Natural killer cell (primary cell): Measurements from ENCODE around the gene MYO16. TPM values are rescaled to one million over a fixed set of nuclear protein-coding genes. Genes with fewer than 3 reads are reported as not detected.

Source experiments
- ATAC-seq, 3 donors: fragments of 150-1000 bp in 2 of 3; fragments of 200-7000 bp in 1 of 3; cut with Tn5 transposase; 1 replicate in 1 of 3; 2 replicates in 2 of 3; pipeline ENCODE4 v1.10.0; 2021; ENCODE audit warnings: mild to moderate bottlenecking in 2 of 3, moderate library complexity in 2 of 3
- DNase-seq, 2 donors: peaks; one replicate each; pipeline versions ENCODE4 v3.0.0 to v3.0.0-alpha.2; 2013 to 2021; ENCODE audit warnings: mixed read lengths in 1 of 2
- H3K27ac ChIP-seq: one replicate; pipeline ENCODE4 v1.5.1; 2013; ENCODE audit warnings: mild to moderate bottlenecking, low read length
- H3K27me3 ChIP-seq: one replicate; pipeline ENCODE4 v1.6.1; 2013; ENCODE audit warnings: low read length; ENCODE audit not compliant: control insufficient read depth, insufficient read depth
- H3K36me3 ChIP-seq: one replicate; pipeline ENCODE4 v1.6.1; 2013; ENCODE audit warnings: low read length; ENCODE audit not compliant: control insufficient read depth, insufficient read depth
- H3K4me1 ChIP-seq: one replicate; pipeline ENCODE4 v1.6.1; 2013; ENCODE audit warnings: low read length; ENCODE audit not compliant: control insufficient read depth, insufficient read depth
- H3K4me3 ChIP-seq: one replicate; pipeline ENCODE4 v1.5.1; 2013; ENCODE audit warnings: low read length
- H3K9me3 ChIP-seq: one replicate; pipeline ENCODE4 v1.6.1; 2013; ENCODE audit warnings: low read length; ENCODE audit not compliant: control insufficient read depth, insufficient read depth
- H3K27ac Mint-ChIP-seq, 2 donors: one replicate each; pipeline ENCODE4 v1.8.0; 2022; ENCODE audit warnings: mild to moderate bottlenecking in 2 of 2, mixed read lengths in 2 of 2, moderate library complexity in 1 of 2
- H3K27me3 Mint-ChIP-seq, 2 donors: one replicate each; pipeline ENCODE4 v1.8.0; 2022; ENCODE audit warnings: low read depth in 2 of 2, mixed read lengths in 2 of 2
- H3K36me3 Mint-ChIP-seq: one replicate; pipeline ENCODE4 v1.8.0; 2022; ENCODE audit warnings: mixed read lengths
- H3K4me1 Mint-ChIP-seq, 2 donors: one replicate each; pipeline ENCODE4 v1.8.0; 2022; ENCODE audit warnings: mixed read lengths in 2 of 2
- H3K4me3 Mint-ChIP-seq: one replicate; pipeline ENCODE4 v1.8.0; 2022; ENCODE audit warnings: mild to moderate bottlenecking, moderate library complexity, mixed read lengths
- H3K9me3 Mint-ChIP-seq, 2 donors: one replicate each; pipeline ENCODE4 v1.8.0; 2022; ENCODE audit warnings: mixed read lengths in 2 of 2
- WGBS: methylation state at CpG from one replicate; pipeline ENCODE4 v1.1.7; 2013; ENCODE audit warnings: missing lambda C conversion rate; ENCODE audit not compliant: insufficient coverage; 5-methylcytosine and 5-hydroxymethylcytosine counted together
- intact Hi-C: fragments of 100-400 bp; cut with micrococcal nuclease; formaldehyde crosslinking; loops from one replicate; pipeline ENCODE4 v1.14.2; 2022
- total RNA-seq, 4 donors: library from RNA; stranded (reverse); fragments of 120-200 nt in 1 of 4; gene quantifications; one replicate each; pipeline versions ENCODE4 v1.2.3 to v1.2.4, GENCODE V29; 2013 to 2022
- TF ChIP-seq, protein P1 (sequence below): fragments of 200-600 bp; IDR thresholded peaks from one replicate; pipeline ENCODE4 v1.8.0; 2022; ENCODE audit warnings: antibody characterized with exemption

MYO16 gene
- total RNA-seq, 3 donors from 2014 or later (not counting 1 experiment from before 2014, with no cell fraction given), result 0.28 TPM; not detected in 2

DNA sequence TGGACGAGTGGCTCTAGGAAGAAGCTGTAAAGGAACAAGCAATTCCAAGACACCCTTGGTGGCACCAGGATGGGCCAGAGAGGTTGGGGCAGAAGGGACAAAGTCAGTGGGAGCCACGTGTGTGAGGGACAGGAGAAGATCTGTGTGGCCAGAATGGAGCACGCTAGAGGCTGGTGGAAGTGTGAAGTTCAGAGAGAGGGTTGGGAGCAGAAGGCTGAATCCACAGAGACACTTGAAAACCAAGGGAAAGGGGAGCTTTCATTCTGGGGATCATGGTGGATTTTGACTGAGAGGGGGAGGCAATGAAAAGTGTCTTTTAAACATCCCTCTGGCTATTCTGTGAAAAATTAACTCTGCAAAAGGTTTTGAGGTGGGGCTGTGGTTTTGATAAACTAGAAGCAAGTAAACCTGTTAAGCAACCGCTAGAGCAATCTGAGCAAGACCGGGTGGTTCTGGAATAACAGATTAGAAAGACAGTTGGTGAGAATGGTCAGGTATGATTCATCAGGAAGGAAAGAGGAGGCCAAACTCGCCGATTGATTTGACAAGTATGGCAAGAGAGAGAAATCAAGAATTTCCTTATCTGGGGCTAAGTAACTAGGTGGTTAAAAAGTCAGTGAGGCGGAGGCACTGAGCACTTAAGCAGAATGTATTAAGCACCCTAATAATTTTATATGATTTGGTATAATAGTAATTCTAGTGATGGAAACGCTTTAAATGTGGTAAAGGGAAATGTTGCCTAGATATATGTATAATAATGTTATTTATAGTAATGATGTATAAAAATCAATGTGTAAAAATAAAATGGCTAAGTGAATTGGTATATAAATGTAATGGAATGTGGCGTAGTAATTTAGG lies 140.0 kb downstream of the MYO16 start:
- Mint-ChIP-seq H3K36me3 (no peaks in the 10 kb centered on the region), H3K27me3 (no peaks in the 10 kb centered on the region), H3K4me1 (no peaks in the 10 kb centered on the region), H3K4me3 (no peak overlapping the region), H3K27ac (no peak overlapping the region), H3K9me3 (peaks cover 6 to 7% of the 10 kb centered on the region in 2 donors)
- 66% methylated on average over 8 of the region's 10 CpGs for whole genome bisulfite sequencing
- Histone ChIP-seq H3K9me3 (no peaks in the 10 kb centered on the region), H3K27me3 (no peaks in the 10 kb centered on the region), H3K36me3 (no peaks in the 10 kb centered on the region), H3K4me3 (no peak overlapping the region), H3K4me1 (no peaks in the 10 kb centered on the region), H3K27ac (no peak overlapping the region)
- ATAC-seq (no peak), DNase-seq (no peak)
- intact Hi-C loops, result no loop called here
- TF ChIP-seq, protein P1, sequence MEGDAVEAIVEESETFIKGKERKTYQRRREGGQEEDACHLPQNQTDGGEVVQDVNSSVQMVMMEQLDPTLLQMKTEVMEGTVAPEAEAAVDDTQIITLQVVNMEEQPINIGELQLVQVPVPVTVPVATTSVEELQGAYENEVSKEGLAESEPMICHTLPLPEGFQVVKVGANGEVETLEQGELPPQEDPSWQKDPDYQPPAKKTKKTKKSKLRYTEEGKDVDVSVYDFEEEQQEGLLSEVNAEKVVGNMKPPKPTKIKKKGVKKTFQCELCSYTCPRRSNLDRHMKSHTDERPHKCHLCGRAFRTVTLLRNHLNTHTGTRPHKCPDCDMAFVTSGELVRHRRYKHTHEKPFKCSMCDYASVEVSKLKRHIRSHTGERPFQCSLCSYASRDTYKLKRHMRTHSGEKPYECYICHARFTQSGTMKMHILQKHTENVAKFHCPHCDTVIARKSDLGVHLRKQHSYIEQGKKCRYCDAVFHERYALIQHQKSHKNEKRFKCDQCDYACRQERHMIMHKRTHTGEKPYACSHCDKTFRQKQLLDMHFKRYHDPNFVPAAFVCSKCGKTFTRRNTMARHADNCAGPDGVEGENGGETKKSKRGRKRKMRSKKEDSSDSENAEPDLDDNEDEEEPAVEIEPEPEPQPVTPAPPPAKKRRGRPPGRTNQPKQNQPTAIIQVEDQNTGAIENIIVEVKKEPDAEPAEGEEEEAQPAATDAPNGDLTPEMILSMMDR, result no peak

DNA sequence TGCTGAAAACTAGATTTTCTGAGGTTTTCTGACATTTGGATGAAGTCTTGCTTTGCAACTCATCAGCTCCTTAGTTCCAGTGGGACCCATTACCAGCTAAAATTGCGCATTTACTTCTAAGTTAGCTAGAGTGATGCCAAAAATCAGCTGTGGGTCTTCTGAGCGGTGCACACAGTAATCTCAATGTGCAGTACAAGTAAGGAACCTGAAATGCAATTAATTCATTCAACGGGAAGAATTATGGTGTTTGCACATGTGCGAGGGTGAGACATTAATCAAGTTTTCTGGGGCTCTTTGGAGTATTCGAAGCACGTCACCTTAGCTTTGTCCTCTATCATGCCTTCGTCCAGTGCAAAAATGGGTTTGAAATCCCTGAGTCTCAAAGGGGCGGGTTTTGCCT lies 146.2 kb downstream of the MYO16 start:
- H3K27me3 ChIP-seq, result no peaks in the 10 kb centered on the region
- H3K9me3 ChIP-seq, result no peaks in the 10 kb centered on the region
- Mint-ChIP-seq H3K4me3 (no peak overlapping the region), H3K9me3 (peaks cover 2 to 5% of the 10 kb centered on the region in 2 donors), H3K27me3 (no peaks in the 10 kb centered on the region), H3K36me3 (no peaks in the 10 kb centered on the region), H3K27ac (no peak overlapping the region), H3K4me1 (no peaks in the 10 kb centered on the region)
- whole genome bisulfite sequencing, result 85% methylated on average over 8 of the region's 8 CpGs
- TF ChIP-seq, protein P1, result no peak
- H3K4me3 ChIP-seq, result no peak overlapping the region
- intact Hi-C loops, result no loop called here
- H3K27ac ChIP-seq, result no peak overlapping the region
- ATAC-seq (no peak), DNase-seq (no peak)
- H3K4me1 ChIP-seq, result no peaks in the 10 kb centered on the region
- H3K36me3 ChIP-seq, result no peaks in the 10 kb centered on the region

DNA sequence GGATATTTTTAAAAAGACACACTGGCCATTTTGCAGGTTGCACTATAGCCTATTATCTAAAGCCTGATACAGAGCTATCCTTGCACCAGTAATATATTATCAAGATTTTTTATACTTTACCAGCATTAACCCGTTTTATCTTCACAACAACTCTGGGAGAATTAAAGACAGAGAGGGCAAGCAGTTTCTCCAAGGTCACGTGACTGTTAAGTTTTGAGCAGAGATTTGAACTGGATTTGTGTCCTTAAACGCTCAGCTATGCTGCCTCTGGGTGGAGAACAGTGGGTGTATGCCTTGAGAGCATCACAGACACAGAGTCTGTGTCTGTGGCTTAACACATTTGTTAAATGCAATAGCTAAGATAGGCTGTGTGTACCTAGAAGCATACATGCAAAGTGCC lies 147.2 kb downstream of the MYO16 start:
- no peaks in the 10 kb centered on the region for H3K4me1 ChIP-seq
- Mint-ChIP-seq H3K9me3 (peaks cover 2 to 5% of the 10 kb centered on the region in 2 donors), H3K27me3 (no peaks in the 10 kb centered on the region), H3K4me1 (no peaks in the 10 kb centered on the region), H3K36me3 (no peaks in the 10 kb centered on the region), H3K4me3 (no peak overlapping the region), H3K27ac (no peak overlapping the region)
- ATAC-seq (no peak), DNase-seq (no peak)
- no peak overlapping the region for H3K4me3 ChIP-seq
- H3K27ac ChIP-seq, result no peak overlapping the region
- H3K36me3 ChIP-seq, result no peaks in the 10 kb centered on the region
- intact Hi-C loops, result no loop called here
- no peaks in the 10 kb centered on the region for H3K27me3 ChIP-seq
- H3K9me3 ChIP-seq, result no peaks in the 10 kb centered on the region
- TF ChIP-seq, protein P1, result no peak
- WGBS, result 76% methylated on average over 3 of the region's 3 CpGs
